ENCODE measurements around the gene FKBP11. TPM values are rescaled to one million over a fixed set of nuclear protein-coding genes. Genes with fewer than 3 reads are reported as not detected.

The FKBP11 gene
- total RNA-seq, 1 experiment from 2014 or later: 21.1 TPM

DNA sequence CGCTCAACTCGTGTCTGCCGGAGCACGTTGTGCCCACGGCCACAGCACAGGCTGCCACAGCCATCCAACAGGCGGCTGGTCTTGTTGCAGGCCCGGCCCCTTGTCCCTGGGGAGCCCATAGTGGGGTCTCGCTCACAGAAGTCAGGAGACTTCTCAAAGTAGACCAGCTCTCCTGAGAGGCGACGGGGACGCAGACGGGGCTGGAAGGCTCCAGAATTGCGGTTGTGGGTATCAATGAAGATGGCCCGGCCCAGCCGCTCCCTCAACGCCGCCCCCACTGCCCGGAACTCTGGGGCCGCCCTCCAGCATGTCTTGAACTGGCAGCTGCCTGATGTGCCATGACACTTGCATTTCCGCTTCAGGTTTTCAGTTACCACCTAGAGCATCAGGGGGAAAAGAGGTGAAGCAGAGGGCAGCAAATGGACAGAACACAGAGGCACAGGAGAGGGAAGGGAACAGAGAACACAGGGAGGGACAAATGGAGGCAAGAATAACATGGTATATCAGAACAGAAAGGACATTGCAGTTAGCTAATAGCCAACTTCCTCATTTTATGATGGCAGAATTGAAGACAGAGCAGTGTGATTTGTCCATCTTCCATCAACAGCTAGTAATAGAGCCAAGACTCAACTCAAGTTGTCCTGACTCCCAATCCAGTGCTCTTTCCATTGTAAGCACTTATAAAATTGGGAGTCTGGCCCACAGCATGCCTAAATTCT, 41.0 kb upstream of the FKBP11 start:
- in situ Hi-C loops (cut with HindIII; ENCODE audit: low pct_unique_long_range_greater_than_20kb, low sequenced_read_pairs) (no loop called here), intact Hi-C loops (cut with micrococcal nuclease; ENCODE audit: unreplicated experiment) (no loop called here)
- Histone ChIP-seq H3K27ac (ENCODE audit: low read length) (no peak overlapping the region), H3K4me3 (ENCODE audit: low read depth in 2 of 2, low read length in 2 of 2) (no peak overlapping the region), H3K4me1 (ENCODE audit: control insufficient read depth, insufficient read depth, low read length) (peaks cover 20% of the 10 kb centered on the region), H3K36me3 (ENCODE audit: control insufficient read depth, insufficient read depth, low read length) (no peaks in the 10 kb centered on the region), H3K27me3 (ENCODE audit: control insufficient read depth, insufficient read depth, low read length) (no peaks in the 10 kb centered on the region), H3K9me3 (ENCODE audit: control insufficient read depth, insufficient read depth, low read depth, low read length) (no peaks in the 10 kb centered on the region)
- TF ChIP-seq, protein P1, sequence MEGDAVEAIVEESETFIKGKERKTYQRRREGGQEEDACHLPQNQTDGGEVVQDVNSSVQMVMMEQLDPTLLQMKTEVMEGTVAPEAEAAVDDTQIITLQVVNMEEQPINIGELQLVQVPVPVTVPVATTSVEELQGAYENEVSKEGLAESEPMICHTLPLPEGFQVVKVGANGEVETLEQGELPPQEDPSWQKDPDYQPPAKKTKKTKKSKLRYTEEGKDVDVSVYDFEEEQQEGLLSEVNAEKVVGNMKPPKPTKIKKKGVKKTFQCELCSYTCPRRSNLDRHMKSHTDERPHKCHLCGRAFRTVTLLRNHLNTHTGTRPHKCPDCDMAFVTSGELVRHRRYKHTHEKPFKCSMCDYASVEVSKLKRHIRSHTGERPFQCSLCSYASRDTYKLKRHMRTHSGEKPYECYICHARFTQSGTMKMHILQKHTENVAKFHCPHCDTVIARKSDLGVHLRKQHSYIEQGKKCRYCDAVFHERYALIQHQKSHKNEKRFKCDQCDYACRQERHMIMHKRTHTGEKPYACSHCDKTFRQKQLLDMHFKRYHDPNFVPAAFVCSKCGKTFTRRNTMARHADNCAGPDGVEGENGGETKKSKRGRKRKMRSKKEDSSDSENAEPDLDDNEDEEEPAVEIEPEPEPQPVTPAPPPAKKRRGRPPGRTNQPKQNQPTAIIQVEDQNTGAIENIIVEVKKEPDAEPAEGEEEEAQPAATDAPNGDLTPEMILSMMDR (IDR thresholded peaks at IDR 0.05): no peak
- TF ChIP-seq, protein P2, sequence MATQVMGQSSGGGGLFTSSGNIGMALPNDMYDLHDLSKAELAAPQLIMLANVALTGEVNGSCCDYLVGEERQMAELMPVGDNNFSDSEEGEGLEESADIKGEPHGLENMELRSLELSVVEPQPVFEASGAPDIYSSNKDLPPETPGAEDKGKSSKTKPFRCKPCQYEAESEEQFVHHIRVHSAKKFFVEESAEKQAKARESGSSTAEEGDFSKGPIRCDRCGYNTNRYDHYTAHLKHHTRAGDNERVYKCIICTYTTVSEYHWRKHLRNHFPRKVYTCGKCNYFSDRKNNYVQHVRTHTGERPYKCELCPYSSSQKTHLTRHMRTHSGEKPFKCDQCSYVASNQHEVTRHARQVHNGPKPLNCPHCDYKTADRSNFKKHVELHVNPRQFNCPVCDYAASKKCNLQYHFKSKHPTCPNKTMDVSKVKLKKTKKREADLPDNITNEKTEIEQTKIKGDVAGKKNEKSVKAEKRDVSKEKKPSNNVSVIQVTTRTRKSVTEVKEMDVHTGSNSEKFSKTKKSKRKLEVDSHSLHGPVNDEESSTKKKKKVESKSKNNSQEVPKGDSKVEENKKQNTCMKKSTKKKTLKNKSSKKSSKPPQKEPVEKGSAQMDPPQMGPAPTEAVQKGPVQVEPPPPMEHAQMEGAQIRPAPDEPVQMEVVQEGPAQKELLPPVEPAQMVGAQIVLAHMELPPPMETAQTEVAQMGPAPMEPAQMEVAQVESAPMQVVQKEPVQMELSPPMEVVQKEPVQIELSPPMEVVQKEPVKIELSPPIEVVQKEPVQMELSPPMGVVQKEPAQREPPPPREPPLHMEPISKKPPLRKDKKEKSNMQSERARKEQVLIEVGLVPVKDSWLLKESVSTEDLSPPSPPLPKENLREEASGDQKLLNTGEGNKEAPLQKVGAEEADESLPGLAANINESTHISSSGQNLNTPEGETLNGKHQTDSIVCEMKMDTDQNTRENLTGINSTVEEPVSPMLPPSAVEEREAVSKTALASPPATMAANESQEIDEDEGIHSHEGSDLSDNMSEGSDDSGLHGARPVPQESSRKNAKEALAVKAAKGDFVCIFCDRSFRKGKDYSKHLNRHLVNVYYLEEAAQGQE (IDR thresholded peaks at IDR 0.05; ENCODE audit: insufficient read depth in 1 of 2, low read depth in 2 of 2, low read length in 1 of 2): no peak
- no peak for TF ChIP-seq POLR2AphosphoS5 (IDR thresholded peaks at IDR 0.05; ENCODE audit: low read depth, low read length)
- no peak for ATAC-seq
- no TSS peak for BruUV-seq (replicated peaks)
- ChIA-PET CTCF (no interaction called here), POLR2A (interaction anchor here (0.7 kb wide), 1 partner anchor 43 kb away, joined by 3 read pairs; no protein-coding TSS in a partner anchor)
- no peak for DNase-seq (ENCODE audit: low read depth, low spot score)

DNA sequence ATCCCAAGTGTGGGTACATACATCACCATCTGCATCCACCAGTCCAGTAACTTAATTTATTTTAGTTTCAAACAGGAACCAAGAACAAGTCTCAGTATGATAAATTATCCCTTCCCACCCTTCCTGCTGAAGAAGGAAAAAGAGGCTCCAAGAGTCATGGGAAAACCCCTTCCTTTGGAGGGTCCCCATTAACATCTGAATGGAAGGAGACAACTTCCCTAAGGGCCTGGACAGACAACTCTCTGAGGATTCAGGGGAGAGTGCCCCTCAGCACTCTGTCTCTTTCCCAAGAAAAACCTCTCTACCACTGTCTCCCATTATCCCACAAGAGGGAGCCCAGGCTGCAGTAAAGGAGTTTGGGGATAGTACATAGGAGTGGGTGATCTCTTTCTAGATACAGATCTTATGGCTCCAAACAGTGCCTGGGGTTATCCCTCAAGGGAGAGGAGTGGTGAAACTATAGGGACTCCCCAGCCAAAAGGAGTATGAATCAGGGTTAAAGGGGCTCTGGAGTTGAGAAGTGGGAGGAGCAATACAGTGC, 40.1 kb upstream of the FKBP11 start:
- ChIA-PET POLR2A (no interaction called here), CTCF (no interaction called here)
- H3K4me3 ChIP-seq (ENCODE audit: low read depth in 2 of 2, low read length in 2 of 2): no peak overlapping the region
- H3K4me1 ChIP-seq (ENCODE audit: control insufficient read depth, insufficient read depth, low read length): peaks cover 17% of the 10 kb centered on the region
- in situ Hi-C loops (cut with HindIII; ENCODE audit: low pct_unique_long_range_greater_than_20kb, low sequenced_read_pairs) (no loop called here), intact Hi-C loops (cut with micrococcal nuclease; ENCODE audit: unreplicated experiment) (no loop called here)
- ATAC-seq: peak; percentile 69
- H3K27ac ChIP-seq (ENCODE audit: low read length): no peak overlapping the region
- no peak for DNase-seq (ENCODE audit: low read depth, low spot score)
- H3K9me3 ChIP-seq (ENCODE audit: control insufficient read depth, insufficient read depth, low read depth, low read length): no peaks in the 10 kb centered on the region
- no peaks in the 10 kb centered on the region for H3K36me3 ChIP-seq (ENCODE audit: control insufficient read depth, insufficient read depth, low read length)
- TF ChIP-seq POLR2AphosphoS5 (IDR thresholded peaks at IDR 0.05; ENCODE audit: low read depth, low read length): no peak
- TF ChIP-seq, protein P1 (IDR thresholded peaks at IDR 0.05): peak; percentile 67
- H3K27me3 ChIP-seq (ENCODE audit: control insufficient read depth, insufficient read depth, low read length): no peaks in the 10 kb centered on the region
- BruUV-seq (replicated peaks): no TSS peak
